Peyer's patch (tissue), 4 donors: ENCODE measurements around the gene LAMA1.

Experiments
- CTCF ChIP-seq, 6 experiments: fragments of 450-650 bp in 4 of 6; fragments of 200-600 bp in 2 of 6; sonication (generic) in 1 of 6; IDR thresholded peaks; one replicate each; pipeline ENCODE4 v1.5.1; 2017 to 2019; ENCODE audit warnings: antibody characterized with exemption in 6 of 6, mild to moderate bottlenecking in 3 of 6, moderate library complexity in 1 of 6
- POLR2A ChIP-seq, 2 donors: fragments of 450-650 bp; IDR thresholded peaks; one replicate each; pipeline ENCODE4 v1.5.1; 2017; ENCODE audit warnings: antibody characterized with exemption in 2 of 2, mild to moderate bottlenecking in 2 of 2, moderate library complexity in 2 of 2

GRCh38 chr18:7066965-7067555 lies 50.5 kb downstream of the LAMA1 start:
- no peak for TF ChIP-seq CTCF (IDR thresholded peaks at IDR 0.05)
- no peak for TF ChIP-seq POLR2A (IDR thresholded peaks at IDR 0.05)
